K562 (cell line): Measurements from ENCODE around the gene NECAB3. TPM values are rescaled to one million over a fixed set of nuclear protein-coding genes. Genes with fewer than 3 reads are reported as not detected.

Experiments
- CC2D1A ChIP-seq: fragments of 450-650 bp; IDR thresholded peaks from 2 replicates; pipeline ENCODE4 v1.6.1; 2017; ENCODE audit warnings: mild to moderate bottlenecking
- CCNT2 ChIP-seq: IDR thresholded peaks from 2 replicates; pipeline ENCODE4 v1.6.1; 2011; ENCODE audit warnings: borderline replicate concordance, low read depth, mild to moderate bottlenecking, moderate library complexity, mixed read lengths, low read length; ENCODE audit not compliant: insufficient read length; ENCODE audit errors: extremely low read depth
- NBN ChIP-seq: fragments of 450-650 bp; IDR thresholded peaks from 2 replicates; pipeline ENCODE4 v1.6.1; 2016; ENCODE audit warnings: low read depth, mild to moderate bottlenecking
- POLR2AphosphoS2 ChIP-seq: IDR thresholded peaks from 2 replicates; pipeline ENCODE4 v1.6.1; 2012; ENCODE audit warnings: low read length, improper control_type of control experiment
- RBM39 ChIP-seq: fragments of 200-400 bp; formaldehyde crosslinking; optimal IDR thresholded peaks from 2 replicates; pipeline ENCODE3; 2018; ENCODE audit warnings: low read depth, low read length
- SUPT5H ChIP-seq: fragments of 450-650 bp; IDR thresholded peaks from 2 replicates; pipeline ENCODE4 v1.6.1; 2016
- XRCC5 ChIP-seq: fragments of 200-400 bp; formaldehyde crosslinking; IDR thresholded peaks from 2 replicates; pipeline ENCODE4 v1.6.1; 2017; ENCODE audit warnings: low read depth, mild to moderate bottlenecking, low read length
- ZBTB7A ChIP-seq: IDR thresholded peaks from 2 replicates; pipeline ENCODE4 v1.6.1; 2011; ENCODE audit warnings: low read depth, mild to moderate bottlenecking, low read length, moderate library complexity, borderline replicate concordance; ENCODE audit not compliant: control insufficient read depth
- ZNF224 ChIP-seq: sonication (generic); formaldehyde crosslinking; IDR thresholded peaks from 2 replicates; pipeline ENCODE4 v1.8.0; 2022; ENCODE audit warnings: mild to moderate bottlenecking, missing genetic modification reagents
- ZNF408 ChIP-seq: fragments of 250-450 bp; sonication (Bioruptor Pico); IDR thresholded peaks from 2 replicates; pipeline ENCODE4 v1.4.0; 2020; ENCODE audit warnings: low read depth, mild to moderate bottlenecking, moderate library complexity
- ZNF717 ChIP-seq: fragments of 250-450 bp; sonication (Bioruptor Pico); IDR thresholded peaks from 2 replicates; pipeline ENCODE4 v1.5.0; 2021
- ZSCAN29 ChIP-seq: fragments of 450-650 bp; IDR thresholded peaks from 2 replicates; pipeline ENCODE4 v1.6.1; 2017
- polyA plus RNA-seq, 8 experiments: library from polyadenylated mRNA; depleted of rRNA in 4 of 8; stranded (reverse) in 5 of 8; unstranded in 3 of 8; fragments of >200 nt; fragmentation: Nextera tagmentation in 2 of 8; fragmentation: Illumina TruSeq in 1 of 8; extraction: Ambion mirVana in 2 of 8; extraction: Trizol in 1 of 8; gene quantifications; 2 replicates each; pipeline versions ENCODE4 v1.2.1 to v1.2.3, GENCODE V29; 2011 to 2014; ENCODE audit warnings: inconsistent platforms in 1 of 8, missing spikeins in 1 of 8
- total RNA-seq, 7 experiments: library from RNA; depleted of rRNA in 6 of 7; stranded (reverse); fragments of >200 nt in 6 of 7; fragmentation: Illumina TruSeq in 2 of 7; extraction: Trizol in 2 of 7; gene quantifications; 2 replicates each; pipeline versions ENCODE4 v1.2.1 to v1.2.3, GENCODE V29; 2011 to 2021; ENCODE audit warnings: low replicate concordance in 1 of 7
- TF ChIP-seq, protein P1 (sequence below), 2 experiments: fragments of 450-650 bp; formaldehyde crosslinking in 1 of 2; IDR thresholded peaks; 2 replicates each; pipeline versions ENCODE4 v1.4.0 to v1.6.1; 2014 to 2020; ENCODE audit warnings: mild to moderate bottlenecking in 2 of 2, borderline replicate concordance in 1 of 2, low read depth in 1 of 2
- TF ChIP-seq, protein P2 (sequence below): sonication (generic); formaldehyde crosslinking; IDR thresholded peaks from 2 replicates; pipeline ENCODE4 v1.8.0; 2022; ENCODE audit warnings: missing genetic modification reagents, mild to moderate bottlenecking, moderate library complexity, borderline replicate concordance
- TF ChIP-seq, protein P3 (sequence below), 3 experiments: IDR thresholded peaks in 2 of 3; conservative IDR thresholded peaks in 1 of 3; 2 replicates each; pipeline ENCODE4 v1.5.1; 2011 to 2012; ENCODE audit warnings: low read length in 3 of 3, mild to moderate bottlenecking in 3 of 3, control low read depth in 2 of 3, improper control_type of control experiment in 1 of 3, inconsistent platforms in 1 of 3, low read depth in 1 of 3, mixed read lengths in 1 of 3, moderate library complexity in 1 of 3; ENCODE audit not compliant: insufficient read depth in 2 of 3

Gene NECAB3
- total and polyA plus RNA-seq, 9 of the 15 experiments (the other 6 are each of a cell fraction or from before 2014, with no cell fraction given), result 0.94 to 63.3 (median 31.5) TPM

DNA sequence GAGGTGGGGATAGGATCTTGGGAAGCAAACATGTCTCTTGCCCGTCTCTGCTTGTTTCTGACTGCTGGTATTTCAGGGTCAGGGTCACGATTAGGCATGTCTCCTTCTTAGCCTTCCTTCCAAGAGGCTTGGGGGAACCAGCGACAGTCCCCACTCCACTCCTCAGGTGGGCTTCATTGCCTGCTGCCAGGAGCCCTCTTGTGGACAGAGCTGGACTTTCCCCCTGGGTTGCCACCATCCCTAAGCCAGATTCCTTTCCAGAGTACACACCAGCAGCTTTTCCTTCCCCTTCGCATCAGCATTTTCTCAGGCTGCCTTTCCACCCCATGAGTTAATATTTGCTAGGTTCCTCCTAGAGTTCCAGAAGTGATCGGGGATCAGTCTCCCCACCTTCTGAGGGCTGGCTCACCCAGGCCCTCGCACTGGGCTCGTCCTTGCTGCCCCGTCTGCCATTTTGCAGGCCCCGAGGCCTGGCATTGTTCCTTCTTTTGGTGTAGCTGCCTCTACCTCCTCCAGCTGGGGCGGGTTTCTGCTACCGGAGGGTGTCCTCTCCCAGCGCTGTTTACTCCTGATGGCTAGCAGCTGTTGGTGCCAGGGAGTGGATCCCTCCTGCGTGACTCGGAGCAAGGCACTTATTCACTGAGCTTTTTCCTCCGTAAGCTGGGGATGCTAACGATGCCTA lies 20.9 kb downstream of the NECAB3 start (continued):
- TF ChIP-seq, protein P1, sequence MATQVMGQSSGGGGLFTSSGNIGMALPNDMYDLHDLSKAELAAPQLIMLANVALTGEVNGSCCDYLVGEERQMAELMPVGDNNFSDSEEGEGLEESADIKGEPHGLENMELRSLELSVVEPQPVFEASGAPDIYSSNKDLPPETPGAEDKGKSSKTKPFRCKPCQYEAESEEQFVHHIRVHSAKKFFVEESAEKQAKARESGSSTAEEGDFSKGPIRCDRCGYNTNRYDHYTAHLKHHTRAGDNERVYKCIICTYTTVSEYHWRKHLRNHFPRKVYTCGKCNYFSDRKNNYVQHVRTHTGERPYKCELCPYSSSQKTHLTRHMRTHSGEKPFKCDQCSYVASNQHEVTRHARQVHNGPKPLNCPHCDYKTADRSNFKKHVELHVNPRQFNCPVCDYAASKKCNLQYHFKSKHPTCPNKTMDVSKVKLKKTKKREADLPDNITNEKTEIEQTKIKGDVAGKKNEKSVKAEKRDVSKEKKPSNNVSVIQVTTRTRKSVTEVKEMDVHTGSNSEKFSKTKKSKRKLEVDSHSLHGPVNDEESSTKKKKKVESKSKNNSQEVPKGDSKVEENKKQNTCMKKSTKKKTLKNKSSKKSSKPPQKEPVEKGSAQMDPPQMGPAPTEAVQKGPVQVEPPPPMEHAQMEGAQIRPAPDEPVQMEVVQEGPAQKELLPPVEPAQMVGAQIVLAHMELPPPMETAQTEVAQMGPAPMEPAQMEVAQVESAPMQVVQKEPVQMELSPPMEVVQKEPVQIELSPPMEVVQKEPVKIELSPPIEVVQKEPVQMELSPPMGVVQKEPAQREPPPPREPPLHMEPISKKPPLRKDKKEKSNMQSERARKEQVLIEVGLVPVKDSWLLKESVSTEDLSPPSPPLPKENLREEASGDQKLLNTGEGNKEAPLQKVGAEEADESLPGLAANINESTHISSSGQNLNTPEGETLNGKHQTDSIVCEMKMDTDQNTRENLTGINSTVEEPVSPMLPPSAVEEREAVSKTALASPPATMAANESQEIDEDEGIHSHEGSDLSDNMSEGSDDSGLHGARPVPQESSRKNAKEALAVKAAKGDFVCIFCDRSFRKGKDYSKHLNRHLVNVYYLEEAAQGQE (IDR thresholded peaks at IDR 0.05; ENCODE audit: borderline replicate concordance), result peak; percentile 82
- TF ChIP-seq, protein P1 (CRISPR knock-in tag; IDR thresholded peaks at IDR 0.05; ENCODE audit: low read depth), result no peak
- no peak for TF ChIP-seq ZNF408
- TF ChIP-seq ZNF717, result 0 out of 2 replicates have a peak, but pooled peaks have one; percentile 12
- TF ChIP-seq, protein P2, sequence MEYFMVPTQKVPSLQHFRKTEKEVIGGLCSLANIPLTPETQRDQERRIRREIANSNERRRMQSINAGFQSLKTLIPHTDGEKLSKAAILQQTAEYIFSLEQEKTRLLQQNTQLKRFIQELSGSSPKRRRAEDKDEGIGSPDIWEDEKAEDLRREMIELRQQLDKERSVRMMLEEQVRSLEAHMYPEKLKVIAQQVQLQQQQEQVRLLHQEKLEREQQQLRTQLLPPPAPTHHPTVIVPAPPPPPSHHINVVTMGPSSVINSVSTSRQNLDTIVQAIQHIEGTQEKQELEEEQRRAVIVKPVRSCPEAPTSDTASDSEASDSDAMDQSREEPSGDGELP, result peak; percentile 49; the same call in 1 of the 2 replicates
- TF ChIP-seq, protein P3, sequence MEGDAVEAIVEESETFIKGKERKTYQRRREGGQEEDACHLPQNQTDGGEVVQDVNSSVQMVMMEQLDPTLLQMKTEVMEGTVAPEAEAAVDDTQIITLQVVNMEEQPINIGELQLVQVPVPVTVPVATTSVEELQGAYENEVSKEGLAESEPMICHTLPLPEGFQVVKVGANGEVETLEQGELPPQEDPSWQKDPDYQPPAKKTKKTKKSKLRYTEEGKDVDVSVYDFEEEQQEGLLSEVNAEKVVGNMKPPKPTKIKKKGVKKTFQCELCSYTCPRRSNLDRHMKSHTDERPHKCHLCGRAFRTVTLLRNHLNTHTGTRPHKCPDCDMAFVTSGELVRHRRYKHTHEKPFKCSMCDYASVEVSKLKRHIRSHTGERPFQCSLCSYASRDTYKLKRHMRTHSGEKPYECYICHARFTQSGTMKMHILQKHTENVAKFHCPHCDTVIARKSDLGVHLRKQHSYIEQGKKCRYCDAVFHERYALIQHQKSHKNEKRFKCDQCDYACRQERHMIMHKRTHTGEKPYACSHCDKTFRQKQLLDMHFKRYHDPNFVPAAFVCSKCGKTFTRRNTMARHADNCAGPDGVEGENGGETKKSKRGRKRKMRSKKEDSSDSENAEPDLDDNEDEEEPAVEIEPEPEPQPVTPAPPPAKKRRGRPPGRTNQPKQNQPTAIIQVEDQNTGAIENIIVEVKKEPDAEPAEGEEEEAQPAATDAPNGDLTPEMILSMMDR (IDR thresholded peaks at IDR 0.05 in 2 of 3, conservative IDR thresholded peaks at IDR 0.05 in 1 of 3; ENCODE audit: insufficient read depth in 2 of 3, low read depth in 1 of 3, low read length in 3 of 3), result peak; percentile 83 to 91 (median 86)
- peak; percentile 76; the same call in 1 of the 2 replicates for TF ChIP-seq POLR2AphosphoS2
- TF ChIP-seq CCNT2, result peak; percentile 41
- TF ChIP-seq XRCC5, result 0 out of 2 replicates have a peak, but pooled peaks have one; percentile 48
- no peak for TF ChIP-seq ZSCAN29
- TF ChIP-seq NBN, result no peak
- peak; percentile 46 for TF ChIP-seq RBM39
- TF ChIP-seq CC2D1A, result 0 out of 2 replicates have a peak, but pooled peaks have one; percentile 57
- 0 out of 2 replicates have a peak, but pooled peaks have one; percentile 48 for TF ChIP-seq SUPT5H
- TF ChIP-seq ZNF224 (CRISPR knock-in tag), result no peak
- TF ChIP-seq ZBTB7A, result peak; percentile 35; the same call in 1 of the 2 replicates
